DMS53 (cell line): ENCODE results near the gene F10.
"Not testable (repeated sequence)": the region's sequence is repeated elsewhere in the genome, so short reads cannot be mapped to it uniquely, and the experiment has no call there.

ENCODE experiments used
- DNase-seq: peaks from one replicate; lab custom pipeline; 2025; lab: John Stamatoyannopoulos, UW

The F10 gene

DNA sequence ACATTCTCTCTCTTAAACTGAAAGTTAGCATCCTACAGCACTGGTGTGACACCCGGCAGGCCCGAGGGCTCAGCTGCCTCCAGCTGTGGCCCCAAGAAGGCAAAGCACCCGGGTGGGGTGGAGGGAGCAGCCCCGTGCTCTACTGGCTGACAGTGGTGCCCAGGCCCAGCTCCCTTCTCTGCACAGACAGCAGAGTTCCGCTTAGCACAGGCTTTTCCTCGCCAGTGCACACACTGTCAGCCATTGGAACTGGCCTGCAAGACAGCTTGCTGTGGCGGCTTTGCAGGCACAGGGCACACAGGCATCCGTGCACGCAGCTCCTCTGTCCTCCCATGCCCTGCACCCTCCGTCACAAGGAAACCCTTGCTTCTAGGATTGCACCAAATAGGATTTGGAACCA, 20.3 kb upstream of the F10 start:
- not testable (repeated sequence) for DNase-seq

- no peak for DNase-seq
Measured at GRCh38 chr13:113102727-113103126, 19.9 kb upstream of the F10 start.

DNA sequence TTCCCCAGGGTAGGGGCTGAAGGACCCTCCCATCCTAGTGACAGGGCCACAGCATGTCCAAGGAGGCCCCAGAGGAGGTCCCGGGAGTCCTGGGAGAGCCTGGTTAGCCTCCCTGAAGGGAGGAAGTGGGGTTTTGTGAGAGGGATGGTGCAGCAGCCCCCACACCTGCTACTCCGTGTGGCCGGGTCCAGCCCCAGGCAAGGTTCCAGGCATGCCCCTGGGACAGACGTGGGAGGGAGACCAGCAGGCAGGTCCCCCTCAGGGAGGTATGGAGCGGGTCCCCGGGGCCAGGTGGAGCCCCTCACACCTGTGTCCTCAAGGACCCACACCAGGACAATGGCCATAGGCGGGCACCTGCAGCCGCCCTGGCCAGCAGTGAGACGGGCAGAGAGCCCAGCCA, 19.0 kb upstream of the F10 start:
- DNase-seq: no peak

DNA sequence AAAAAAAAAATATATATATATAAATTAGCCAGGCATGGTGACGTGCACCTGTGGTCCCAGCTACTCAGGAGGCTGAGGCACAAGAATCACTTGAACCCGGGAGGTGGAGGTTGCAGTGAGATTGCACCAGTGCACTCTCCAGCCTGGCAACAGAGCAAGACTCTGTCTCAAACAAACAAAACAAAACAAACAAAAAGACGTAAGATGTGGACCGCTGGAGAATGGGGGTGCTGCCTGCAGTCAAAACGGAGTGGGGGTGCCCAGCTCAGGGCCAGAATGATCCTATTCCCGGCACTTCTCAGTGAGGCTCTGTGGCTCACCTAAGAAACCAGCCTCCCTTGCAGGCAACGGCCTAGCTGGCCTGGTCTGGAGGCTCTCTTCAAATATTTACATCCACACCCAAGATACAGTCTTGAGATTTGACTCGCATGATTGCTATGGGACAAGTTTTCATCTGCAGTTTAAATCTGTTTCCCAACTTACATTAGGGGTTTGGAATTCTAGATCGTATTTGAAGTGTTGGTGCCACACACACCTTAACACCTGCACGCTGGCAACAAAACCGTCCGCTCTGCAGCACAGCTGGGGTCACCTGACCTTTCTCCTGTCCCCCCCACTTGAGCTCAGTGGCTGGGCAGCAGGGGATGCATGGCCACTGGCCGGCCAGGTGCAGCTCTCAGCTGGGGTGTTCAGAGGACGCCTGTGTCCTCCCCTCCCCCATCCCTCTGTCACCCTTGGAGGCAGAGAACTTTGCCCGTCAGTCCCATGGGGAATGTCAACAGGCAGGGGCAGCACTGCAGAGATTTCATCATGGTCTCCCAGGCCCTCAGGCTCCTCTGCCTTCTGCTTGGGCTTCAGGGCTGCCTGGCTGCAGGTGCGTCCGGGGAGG, 17.3 kb upstream of the F10 start, which contains the start of gene F7:
Gene F7, plus strand, starts transcription at position 760 of the 889 bp plus-strand sequence. Its CDS starts 51 bp downstream, at position 811.
- peak; percentile 63 for DNase-seq

DNA sequence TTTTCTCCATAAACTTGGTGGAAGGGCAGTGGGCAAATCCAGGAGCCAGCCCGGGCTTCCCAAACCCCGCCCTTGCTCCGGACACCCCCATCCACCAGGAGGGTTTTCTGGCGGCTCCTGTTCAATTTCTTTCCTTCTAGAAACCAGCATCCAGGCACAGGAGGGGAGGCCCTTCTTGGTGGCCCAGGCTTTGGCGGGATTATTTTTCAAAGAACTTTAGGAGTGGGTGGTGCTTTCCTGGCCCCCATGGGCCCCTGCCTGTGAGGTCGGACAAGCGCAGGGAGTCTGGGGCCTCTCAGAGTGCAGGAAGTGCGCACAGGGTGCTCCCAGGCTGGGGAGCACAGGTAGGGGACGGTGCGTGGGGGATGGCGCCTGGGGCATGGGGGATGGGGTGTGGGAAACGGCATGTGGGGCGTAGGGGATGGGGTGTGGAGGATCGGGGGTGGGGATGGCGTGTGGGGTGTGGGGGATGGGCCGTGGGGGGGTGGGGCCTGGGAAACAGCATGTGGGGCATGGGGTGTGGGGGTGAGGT, 16.6 kb upstream of the F10 start:
- peak; percentile 54 for DNase-seq

- DNase-seq: peak; percentile 26
Measured at GRCh38 chr13:113106711-113107351, 15.8 kb upstream of the F10 start.

DNA sequence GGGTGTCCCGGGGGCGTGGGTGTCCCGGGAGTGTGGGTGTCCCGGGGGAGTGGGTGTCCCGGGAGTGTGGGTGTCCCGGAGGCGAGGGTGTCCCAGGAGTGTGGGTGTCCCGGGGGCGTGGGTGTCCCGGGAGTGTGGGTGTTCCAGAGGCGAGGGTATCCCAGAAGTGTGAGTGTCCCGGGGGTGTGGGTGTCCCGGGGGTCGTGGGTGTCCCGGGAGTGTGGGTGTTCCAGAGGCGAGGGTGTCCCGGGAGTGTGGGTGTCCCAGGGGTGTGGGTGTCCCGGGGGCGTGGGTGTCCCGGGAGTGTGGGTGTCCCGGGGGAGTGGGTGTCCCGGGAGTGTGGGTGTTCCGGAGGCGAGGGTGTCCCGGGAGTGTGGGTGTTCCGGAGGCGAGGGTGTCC, 14.1 kb upstream of the F10 start:
- not testable (repeated sequence) for DNase-seq

- DNase-seq: peak; percentile 32
Measured at GRCh38 chr13:113109151-113110047, 13.2 kb upstream of the F10 start.

- peak; percentile 16 for DNase-seq
Measured at GRCh38 chr13:113110048-113110851, 12.3 kb upstream of the F10 start.

DNA sequence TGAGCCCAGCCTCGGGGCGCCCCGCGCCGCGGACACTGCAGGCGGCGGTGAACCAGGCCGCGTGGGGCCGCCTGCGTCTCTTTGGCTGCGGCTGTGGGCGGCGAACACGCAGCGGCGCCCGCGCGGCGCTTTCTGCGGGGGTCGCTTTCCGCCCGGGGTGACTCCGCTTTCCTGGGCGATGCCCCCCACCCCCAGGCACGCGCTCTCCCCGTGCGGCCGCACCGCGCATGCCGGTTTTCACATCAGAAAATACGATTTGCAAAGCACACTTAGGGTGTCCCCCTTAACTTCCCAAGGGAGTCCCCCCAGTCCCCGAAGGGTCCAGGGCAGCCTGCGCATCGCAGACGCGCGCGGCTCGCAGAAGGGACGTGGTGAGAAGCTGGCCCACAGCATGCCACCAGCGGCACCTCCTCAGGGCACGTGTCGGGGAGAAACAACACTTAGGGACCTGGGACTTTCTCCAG, 11.7 kb upstream of the F10 start:
- DNase-seq: no peak

GRCh38 chr13:113111821-113112220, 10.8 kb upstream of the F10 start:
- DNase-seq: not testable (repeated sequence)

- DNase-seq: not testable (repeated sequence)
Measured at GRCh38 chr13:113112475-113112874, 10.1 kb upstream of the F10 start.

DNA sequence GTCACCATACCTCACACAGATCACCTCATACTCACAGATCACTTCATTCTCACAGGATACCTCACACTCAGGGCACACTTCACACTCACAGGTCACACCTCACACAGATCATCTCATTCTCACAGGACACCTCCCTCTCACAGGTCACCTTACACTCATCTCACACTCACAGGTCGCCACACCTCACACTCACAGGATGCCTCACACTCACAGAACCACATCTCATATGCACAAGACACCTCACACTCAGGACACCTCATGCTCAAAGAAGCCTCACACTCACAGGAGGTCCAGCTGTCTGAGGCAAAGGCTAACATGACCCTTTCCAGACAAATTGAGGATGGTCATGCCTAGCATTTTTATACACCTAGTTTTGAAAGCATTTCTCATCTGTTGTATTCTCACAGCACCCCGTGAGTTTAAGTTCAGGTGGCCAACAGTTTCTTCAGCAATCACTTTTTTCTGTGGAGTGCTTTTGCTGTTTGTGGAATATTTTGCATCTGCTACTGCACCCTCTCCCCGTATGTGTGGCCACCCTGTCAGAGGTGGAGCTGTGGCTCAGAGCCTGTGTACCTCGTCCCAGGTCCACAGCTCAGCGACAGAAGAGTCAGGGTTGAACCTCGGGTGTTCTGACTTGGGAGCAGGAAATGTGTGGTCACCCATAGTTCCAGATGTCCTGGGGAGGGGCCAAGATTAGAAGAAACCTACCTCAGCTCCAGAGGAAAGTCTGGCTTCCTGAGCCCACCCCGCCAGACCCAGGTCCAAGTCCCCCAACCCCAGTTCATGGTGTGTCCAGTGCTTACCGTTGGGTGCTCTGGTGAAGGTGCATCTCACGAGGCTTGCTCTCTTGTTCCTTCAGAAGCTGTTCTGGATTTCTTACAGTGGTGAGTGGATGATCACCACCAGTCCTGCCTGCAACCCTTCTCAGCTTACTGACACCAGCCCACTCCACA, 9.4 kb upstream of the F10 start:
- DNase-seq: no peak

DNA sequence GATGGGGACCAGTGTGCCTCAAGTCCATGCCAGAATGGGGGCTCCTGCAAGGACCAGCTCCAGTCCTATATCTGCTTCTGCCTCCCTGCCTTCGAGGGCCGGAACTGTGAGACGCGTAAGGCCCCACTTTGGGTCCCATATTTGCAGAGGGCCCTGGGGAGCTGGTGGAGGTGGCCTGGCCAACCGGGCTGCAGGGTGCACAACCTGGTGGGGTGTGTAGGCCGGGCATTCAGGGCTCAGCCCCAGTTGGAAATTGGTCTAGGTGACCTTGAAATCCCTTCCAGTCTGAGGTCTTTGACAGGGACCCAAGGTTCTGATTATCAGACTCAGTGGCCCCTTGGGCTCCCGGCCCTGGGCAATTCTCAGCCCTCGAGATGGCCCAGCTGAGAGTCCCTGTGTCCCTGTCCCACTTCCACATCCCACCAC, 8.7 kb upstream of the F10 start:
- DNase-seq: no peak

GRCh38 chr13:113114511-113115362, 7.9 kb upstream of the F10 start:
- DNase-seq: no peak

- no peak for DNase-seq
Measured at GRCh38 chr13:113115363-113116205, 7.0 kb upstream of the F10 start.

GRCh38 chr13:113116206-113116800, 6.3 kb upstream of the F10 start:
- no peak for DNase-seq
